Measurements from ENCODE around the gene SIN3B. TPM values are rescaled to one million over a fixed set of nuclear protein-coding genes. Genes with fewer than 3 reads are reported as not detected.

SIN3B gene
- 10 to 100 TPM in 3 of 4 donors, 1 to 10 TPM in 1; 9.7 to 38.1 (median 15.4) TPM for polyA plus RNA-seq
- long read RNA-seq, donor 1 = 0 reads
- long read RNA-seq, donor 2, full-length matches to known transcripts = 1 of 1 reads
- long read RNA-seq, donor 2, partial matches to known transcripts = 0 of 1 reads
- long read RNA-seq, donor 2, other reads (novel, unspliced or antisense) = 0 of 1 reads
- long read RNA-seq, donor 3, partial matches to known transcripts = 6 of 14 reads
- long read RNA-seq, donor 3, other reads (novel, unspliced or antisense) = 0 of 14 reads
- long read RNA-seq, donor 4 = 0 reads
- long read RNA-seq, donor 5, partial matches to known transcripts = 0 of 2 reads
- long read RNA-seq, donor 5, other reads (novel, unspliced or antisense) = 0 of 2 reads
- long read RNA-seq, donor 6, partial matches to known transcripts = 0 of 1 reads
- long read RNA-seq, donor 6, other reads (novel, unspliced or antisense) = 0 of 1 reads
- long read RNA-seq, donor 7, partial matches to known transcripts = 7 of 12 reads
- long read RNA-seq, donor 7, other reads (novel, unspliced or antisense) = 0 of 12 reads
- long read RNA-seq, donor 8, partial matches to known transcripts = 5 of 5 reads
- long read RNA-seq, donor 8, other reads (novel, unspliced or antisense) = 0 of 5 reads
- long read RNA-seq, donor 9 = 0 reads
- long read RNA-seq, donor 10, full-length matches to known transcripts = 7 of 7 reads
- long read RNA-seq, donor 10, partial matches to known transcripts = 0 of 7 reads
- long read RNA-seq, donor 10, other reads (novel, unspliced or antisense) = 0 of 7 reads

GRCh38 chr19:16829010-16829821 is at the start of gene SIN3B:
Gene SIN3B (plus strand): TSS chr19:16829398. CDS start chr19:16829421, 23 bp downstream.
- Histone ChIP-seq H3K4me1 (ENCODE audit: control insufficient read depth in 3 of 3, insufficient read depth in 2 of 3, low read depth in 1 of 3, low read length in 2 of 3) (no peaks in the 10 kb centered on the region), H3K27ac (ENCODE audit: low read depth in 1 of 3, low read length in 2 of 3) (peak within 1 kb of the TSS in 1 of 3 donors; percentile 62), H3K27me3 (ENCODE audit: control insufficient read depth in 3 of 3, insufficient read depth in 3 of 3, low read length in 3 of 3) (peaks cover 0 to 6% (median 0%) of the 10 kb centered on the region in 3 donors), H3K9me3 (ENCODE audit: control insufficient read depth in 2 of 2, insufficient read depth in 1 of 2, low read depth in 1 of 2, low read length in 1 of 2) (peaks cover 0 to 2% of the 10 kb centered on the region in 2 donors), H3K36me3 (ENCODE audit: control insufficient read depth in 3 of 3, insufficient read depth in 2 of 3, low read depth in 1 of 3, low read length in 3 of 3) (peaks cover 0 to 25% (median 4%) of the 10 kb centered on the region in 3 donors), H3K4me3 (ENCODE audit: low read depth in 1 of 3, low read length in 3 of 3) (peak within 1 kb of the TSS; percentile 69 to 87 (median 83))
- DNase-seq = peak; percentile 91 to 96
- WGBS, 3 donors = 1 to 2% (median 1%) methylated on average over 23 to 63 of the region's 63 CpGs
- FAIRE-seq = no peak

GRCh38 chr19:16779539-16780163 is 49.5 kb upstream of the SIN3B start:
- H3K36me3 ChIP-seq (ENCODE audit: control insufficient read depth in 3 of 3, insufficient read depth in 2 of 3, low read depth in 1 of 3, low read length in 3 of 3) = no peaks in the 10 kb centered on the region
- FAIRE-seq (no peak), DNase-seq (no peak)
- H3K4me3 ChIP-seq (ENCODE audit: low read depth in 1 of 3, low read length in 3 of 3) = no peak overlapping the region
- H3K9me3 ChIP-seq (ENCODE audit: control insufficient read depth in 2 of 2, insufficient read depth in 1 of 2, low read depth in 1 of 2, low read length in 1 of 2) = no peaks in the 10 kb centered on the region
- H3K27me3 ChIP-seq (ENCODE audit: control insufficient read depth in 3 of 3, insufficient read depth in 3 of 3, low read length in 3 of 3) = no peaks in the 10 kb centered on the region
- H3K4me1 ChIP-seq (ENCODE audit: control insufficient read depth in 3 of 3, insufficient read depth in 2 of 3, low read depth in 1 of 3, low read length in 2 of 3) = no peaks in the 10 kb centered on the region
- H3K27ac ChIP-seq (ENCODE audit: low read depth in 1 of 3, low read length in 2 of 3) = no peak overlapping the region
- WGBS, 3 donors = 58 to 70% (median 62%) methylated on average over 3 of the region's 3 CpGs

- H3K36me3 ChIP-seq (ENCODE audit: control insufficient read depth in 3 of 3, insufficient read depth in 2 of 3, low read depth in 1 of 3, low read length in 3 of 3) = no peaks in the 10 kb centered on the region
- H3K9me3 ChIP-seq (ENCODE audit: control insufficient read depth in 2 of 2, insufficient read depth in 1 of 2, low read depth in 1 of 2, low read length in 1 of 2) = no peaks in the 10 kb centered on the region
- H3K4me3 ChIP-seq (ENCODE audit: low read depth in 1 of 3, low read length in 3 of 3) = no peak overlapping the region
- 79 to 93% (median 90%) methylated on average over 1 of the region's 1 CpG for WGBS, 3 donors
- no peak overlapping the region for H3K27ac ChIP-seq (ENCODE audit: low read depth in 1 of 3, low read length in 2 of 3)
- DNase-seq (no peak), FAIRE-seq (no peak)
- no peaks in the 10 kb centered on the region for H3K4me1 ChIP-seq (ENCODE audit: control insufficient read depth in 3 of 3, insufficient read depth in 2 of 3, low read depth in 1 of 3, low read length in 2 of 3)
- no peaks in the 10 kb centered on the region for H3K27me3 ChIP-seq (ENCODE audit: control insufficient read depth in 3 of 3, insufficient read depth in 3 of 3, low read length in 3 of 3)
These were observed 46.5 kb upstream of the SIN3B start for GRCh38 chr19:16782719-16783118.

- Histone ChIP-seq H3K36me3 (ENCODE audit: control insufficient read depth in 3 of 3, insufficient read depth in 2 of 3, low read depth in 1 of 3, low read length in 3 of 3) (no peaks in the 10 kb centered on the region), H3K27ac (ENCODE audit: low read depth in 1 of 3, low read length in 2 of 3) (no peak overlapping the region), H3K4me3 (ENCODE audit: low read depth in 1 of 3, low read length in 3 of 3) (no peak overlapping the region), H3K9me3 (ENCODE audit: control insufficient read depth in 2 of 2, insufficient read depth in 1 of 2, low read depth in 1 of 2, low read length in 1 of 2) (peaks cover 0 to 5% of the 10 kb centered on the region in 2 donors), H3K27me3 (ENCODE audit: control insufficient read depth in 3 of 3, insufficient read depth in 3 of 3, low read length in 3 of 3) (no peaks in the 10 kb centered on the region), H3K4me1 (ENCODE audit: control insufficient read depth in 3 of 3, insufficient read depth in 2 of 3, low read depth in 1 of 3, low read length in 2 of 3) (no peaks in the 10 kb centered on the region)
- DNase-seq (peak in 1 of 2 donors; percentile 8), FAIRE-seq (no peak)
- WGBS, 3 donors = 54 to 80% (median 56%) methylated on average over 2 of the region's 2 CpGs
These were observed 40.7 kb upstream of the SIN3B start for GRCh38 chr19:16788479-16788878.

- no peak for DNase-seq
- WGBS, 3 donors = 90 to 94% (median 91%) methylated on average over 1 of the region's 1 CpG
- peaks cover 0 to 5% of the 10 kb centered on the region in 2 donors for H3K9me3 ChIP-seq (ENCODE audit: control insufficient read depth in 2 of 2, insufficient read depth in 1 of 2, low read depth in 1 of 2, low read length in 1 of 2)
- FAIRE-seq = no peak
- no peaks in the 10 kb centered on the region for H3K27me3 ChIP-seq (ENCODE audit: control insufficient read depth in 3 of 3, insufficient read depth in 3 of 3, low read length in 3 of 3)
- no peaks in the 10 kb centered on the region for H3K36me3 ChIP-seq (ENCODE audit: control insufficient read depth in 3 of 3, insufficient read depth in 2 of 3, low read depth in 1 of 3, low read length in 3 of 3)
- H3K27ac ChIP-seq (ENCODE audit: low read depth in 1 of 3, low read length in 2 of 3) = no peak overlapping the region
- H3K4me3 ChIP-seq (ENCODE audit: low read depth in 1 of 3, low read length in 3 of 3) = no peak overlapping the region
- no peaks in the 10 kb centered on the region for H3K4me1 ChIP-seq (ENCODE audit: control insufficient read depth in 3 of 3, insufficient read depth in 2 of 3, low read depth in 1 of 3, low read length in 2 of 3)
These were observed 40.0 kb upstream of the SIN3B start for GRCh38 chr19:16789238-16789637.

GRCh38 chr19:16790051-16790450 is 39.1 kb upstream of the SIN3B start:
- FAIRE-seq (no peak), DNase-seq (no peak)
- WGBS, 3 donors = 32 to 49% (median 42%) methylated on average over 1 of the region's 1 CpG
- Histone ChIP-seq H3K4me1 (ENCODE audit: control insufficient read depth in 3 of 3, insufficient read depth in 2 of 3, low read depth in 1 of 3, low read length in 2 of 3) (no peaks in the 10 kb centered on the region), H3K27ac (ENCODE audit: low read depth in 1 of 3, low read length in 2 of 3) (no peak overlapping the region), H3K4me3 (ENCODE audit: low read depth in 1 of 3, low read length in 3 of 3) (no peak overlapping the region), H3K27me3 (ENCODE audit: control insufficient read depth in 3 of 3, insufficient read depth in 3 of 3, low read length in 3 of 3) (no peaks in the 10 kb centered on the region), H3K36me3 (ENCODE audit: control insufficient read depth in 3 of 3, insufficient read depth in 2 of 3, low read depth in 1 of 3, low read length in 3 of 3) (no peaks in the 10 kb centered on the region), H3K9me3 (ENCODE audit: control insufficient read depth in 2 of 2, insufficient read depth in 1 of 2, low read depth in 1 of 2, low read length in 1 of 2) (peaks cover 0 to 11% of the 10 kb centered on the region in 2 donors)

GRCh38 chr19:16791942-16792341 is 37.3 kb upstream of the SIN3B start:
- Histone ChIP-seq H3K4me1 (ENCODE audit: control insufficient read depth in 3 of 3, insufficient read depth in 2 of 3, low read depth in 1 of 3, low read length in 2 of 3) (no peaks in the 10 kb centered on the region), H3K9me3 (ENCODE audit: control insufficient read depth in 2 of 2, insufficient read depth in 1 of 2, low read depth in 1 of 2, low read length in 1 of 2) (peaks cover 0 to 29% of the 10 kb centered on the region in 2 donors), H3K27ac (ENCODE audit: low read depth in 1 of 3, low read length in 2 of 3) (no peak overlapping the region), H3K4me3 (ENCODE audit: low read depth in 1 of 3, low read length in 3 of 3) (no peak overlapping the region), H3K27me3 (ENCODE audit: control insufficient read depth in 3 of 3, insufficient read depth in 3 of 3, low read length in 3 of 3) (no peaks in the 10 kb centered on the region), H3K36me3 (ENCODE audit: control insufficient read depth in 3 of 3, insufficient read depth in 2 of 3, low read depth in 1 of 3, low read length in 3 of 3) (no peaks in the 10 kb centered on the region)
- WGBS, 3 donors = 76 to 88% (median 80%) methylated on average over 10 of the region's 10 CpGs
- no peak for FAIRE-seq
- DNase-seq = no peak

All from small intestine (tissue), 16 donors.